ENCODE measurements around the gene LRRC75A.
"Not testable (repeated sequence)": the region's sequence is repeated elsewhere in the genome, so short reads cannot be mapped to it uniquely, and the experiment has no call there.

LRRC75A gene, protein sequence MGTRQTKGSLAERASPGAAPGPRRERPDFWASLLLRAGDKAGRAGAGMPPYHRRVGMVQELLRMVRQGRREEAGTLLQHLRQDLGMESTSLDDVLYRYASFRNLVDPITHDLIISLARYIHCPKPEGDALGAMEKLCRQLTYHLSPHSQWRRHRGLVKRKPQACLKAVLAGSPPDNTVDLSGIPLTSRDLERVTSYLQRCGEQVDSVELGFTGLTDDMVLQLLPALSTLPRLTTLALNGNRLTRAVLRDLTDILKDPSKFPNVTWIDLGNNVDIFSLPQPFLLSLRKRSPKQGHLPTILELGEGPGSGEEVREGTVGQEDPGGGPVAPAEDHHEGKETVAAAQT

DNA sequence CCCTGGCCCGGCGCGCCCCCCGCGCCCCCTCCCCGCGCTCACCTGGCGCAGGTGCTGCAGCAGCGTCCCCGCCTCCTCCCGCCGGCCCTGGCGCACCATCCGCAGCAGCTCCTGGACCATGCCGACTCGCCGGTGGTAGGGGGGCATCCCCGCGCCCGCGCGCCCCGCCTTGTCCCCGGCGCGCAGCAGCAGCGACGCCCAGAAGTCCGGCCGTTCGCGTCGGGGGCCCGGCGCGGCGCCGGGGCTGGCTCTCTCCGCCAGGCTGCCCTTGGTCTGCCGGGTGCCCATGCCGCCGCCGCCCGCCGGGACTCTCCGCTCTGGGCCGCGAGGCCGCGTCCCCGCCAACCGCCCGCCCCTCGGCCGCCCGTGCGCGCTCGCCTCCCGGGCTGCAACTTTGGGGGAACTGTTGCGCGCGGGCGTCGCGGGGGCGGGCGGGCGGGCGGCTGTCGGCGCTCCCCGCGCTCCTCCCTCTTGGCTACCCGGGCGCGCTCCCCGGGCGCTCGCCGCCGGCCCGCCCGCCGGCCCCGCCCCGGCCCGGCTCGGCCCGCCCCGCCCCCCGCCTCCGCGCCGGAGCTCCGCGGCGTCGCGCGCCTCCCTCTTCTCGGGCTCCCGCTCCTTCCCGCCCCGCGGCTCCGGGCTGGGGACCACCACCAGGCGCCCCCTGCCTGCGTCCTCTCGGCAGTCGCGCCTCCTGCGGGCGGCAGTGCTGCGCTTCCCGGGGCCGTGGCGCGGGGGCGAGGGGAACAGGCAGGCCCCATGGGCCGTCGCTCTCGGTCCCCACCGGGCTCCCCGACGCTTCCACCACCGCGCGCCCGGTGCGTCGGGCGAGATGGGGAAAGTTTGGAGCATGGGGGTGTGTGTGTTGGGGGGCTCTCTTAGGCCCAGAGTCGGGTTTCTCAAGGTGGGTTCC, at the start of gene LRRC75A:
Gene LRRC75A (minus strand): TSS at position 491 of the 910 bp plus-strand sequence. CDS start 203 bp downstream, at position 288.
- no peak for TF ChIP-seq JUND (IDR thresholded peaks at IDR 0.05; ENCODE audit: low read depth)
- in situ Hi-C loops (cut with HindIII; ENCODE audit: low pct_unique_long_range_greater_than_20kb, low sequenced_read_pairs): no loop called here
- DNase-seq (ENCODE audit: low read depth in 1 of 2, low spot score in 1 of 2): peak; percentile 27 to 61

DNA sequence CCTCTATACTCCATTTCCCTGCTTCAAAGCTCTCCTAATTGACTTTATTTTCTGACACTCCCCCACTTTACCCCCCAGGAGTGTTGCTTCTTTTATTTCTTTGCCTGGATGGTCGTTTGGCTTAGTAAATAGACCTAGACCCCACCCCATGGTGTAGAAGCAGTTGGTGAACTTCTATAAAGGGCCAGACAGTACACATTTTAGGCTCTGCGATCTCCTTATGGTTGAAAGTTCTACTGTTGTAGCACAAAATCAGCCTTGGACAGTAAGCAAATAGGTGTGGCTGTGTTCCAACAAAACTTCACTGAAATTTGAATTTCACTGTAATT, 45.1 kb upstream of the LRRC75A start:
- DNase-seq (ENCODE audit: low read depth in 1 of 2, low spot score in 1 of 2): no peak
- TF ChIP-seq JUND (IDR thresholded peaks at IDR 0.05; ENCODE audit: low read depth): no peak
- in situ Hi-C loops (cut with HindIII; ENCODE audit: low pct_unique_long_range_greater_than_20kb, low sequenced_read_pairs): no loop called here

DNA sequence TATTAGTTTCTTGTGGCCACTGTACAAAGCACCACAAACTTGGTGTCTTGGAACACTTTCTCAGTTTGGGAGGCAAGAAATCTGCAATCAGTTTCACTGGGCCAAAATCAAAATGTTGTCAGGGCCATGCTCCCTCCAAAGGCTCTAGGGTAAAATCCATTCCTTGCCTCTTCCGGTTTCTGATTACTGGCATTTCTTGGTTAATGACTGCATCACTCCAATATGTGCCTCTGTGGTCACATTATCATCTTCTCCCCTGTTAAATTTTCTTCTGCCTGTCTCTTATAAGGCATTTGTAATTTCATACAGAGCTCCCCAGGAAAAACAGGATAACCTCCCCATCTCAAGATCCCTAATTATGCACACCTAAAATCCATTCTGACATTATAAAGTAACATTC, 42.2 kb upstream of the LRRC75A start:
- in situ Hi-C loops (cut with HindIII; ENCODE audit: low pct_unique_long_range_greater_than_20kb, low sequenced_read_pairs): no loop called here
- TF ChIP-seq JUND (IDR thresholded peaks at IDR 0.05; ENCODE audit: low read depth): no peak
- DNase-seq (ENCODE audit: low read depth in 1 of 2, low spot score in 1 of 2): no peak

DNA sequence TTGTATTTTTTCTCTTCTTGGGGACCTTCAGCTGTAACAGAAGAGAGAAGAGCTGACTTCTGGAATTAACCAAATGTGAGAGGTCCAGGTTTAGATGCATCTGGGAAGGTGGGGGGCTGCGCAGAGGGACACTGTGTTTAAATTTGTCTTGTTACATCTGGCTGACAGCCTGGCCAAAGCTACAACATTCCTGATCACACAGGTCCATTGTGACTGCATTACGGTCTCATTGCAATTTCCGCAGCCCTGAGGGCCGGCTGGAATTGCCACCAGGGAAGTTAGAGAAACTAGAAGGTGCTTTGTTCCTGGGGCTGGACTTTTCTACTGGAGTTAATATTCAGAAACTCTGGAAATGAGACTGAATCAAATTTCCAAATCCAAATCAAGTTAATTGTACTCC, 37.9 kb upstream of the LRRC75A start:
- DNase-seq (ENCODE audit: low read depth in 1 of 2, low spot score in 1 of 2): no peak
- in situ Hi-C loops (cut with HindIII; ENCODE audit: low pct_unique_long_range_greater_than_20kb, low sequenced_read_pairs): no loop called here
- TF ChIP-seq JUND (IDR thresholded peaks at IDR 0.05; ENCODE audit: low read depth): no peak

DNA sequence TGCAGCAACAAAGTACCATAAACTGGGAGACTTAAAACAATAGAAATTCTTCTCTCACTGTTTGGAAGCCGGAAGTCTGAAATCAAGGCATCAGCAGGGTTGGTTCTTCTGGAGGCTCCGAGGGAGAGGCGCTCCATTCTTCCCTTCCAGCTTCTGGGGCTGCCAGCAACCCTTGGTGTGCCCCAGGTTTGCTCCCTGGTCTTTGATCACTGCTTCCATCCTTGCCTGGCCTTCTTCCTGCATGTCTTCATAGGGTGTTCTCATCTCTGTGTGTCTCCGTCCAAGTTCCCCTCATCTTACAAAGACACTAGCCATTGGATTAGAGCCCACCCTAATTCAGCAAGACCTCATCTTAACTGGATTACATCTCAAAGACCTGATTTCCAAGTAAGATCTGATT, 35.3 kb upstream of the LRRC75A start:
- no peak for TF ChIP-seq JUND (IDR thresholded peaks at IDR 0.05; ENCODE audit: low read depth)
- no peak for DNase-seq (ENCODE audit: low read depth in 1 of 2, low spot score in 1 of 2)
- in situ Hi-C loops (cut with HindIII; ENCODE audit: low pct_unique_long_range_greater_than_20kb, low sequenced_read_pairs): no loop called here

DNA sequence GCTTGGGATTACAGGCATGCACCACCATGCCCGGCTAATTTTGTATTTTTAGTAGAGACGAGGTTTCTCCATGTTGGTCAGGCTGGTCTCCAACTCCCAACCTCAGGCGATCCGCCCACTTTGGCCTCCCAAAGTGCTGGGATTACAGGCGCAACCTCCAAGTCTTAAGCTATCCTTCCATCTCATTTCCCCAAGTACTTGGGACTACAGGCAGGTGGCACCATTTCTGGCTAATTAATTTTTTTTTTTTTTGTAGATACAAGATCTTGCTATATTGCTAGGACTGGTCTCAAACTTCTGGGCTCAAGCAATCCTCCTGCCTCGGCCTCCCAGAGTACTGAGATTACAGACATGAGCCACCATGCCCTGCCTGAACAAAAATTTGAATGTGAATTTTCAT, 33.6 kb upstream of the LRRC75A start:
- in situ Hi-C loops (cut with HindIII; ENCODE audit: low pct_unique_long_range_greater_than_20kb, low sequenced_read_pairs): not testable (repeated sequence)

DNA sequence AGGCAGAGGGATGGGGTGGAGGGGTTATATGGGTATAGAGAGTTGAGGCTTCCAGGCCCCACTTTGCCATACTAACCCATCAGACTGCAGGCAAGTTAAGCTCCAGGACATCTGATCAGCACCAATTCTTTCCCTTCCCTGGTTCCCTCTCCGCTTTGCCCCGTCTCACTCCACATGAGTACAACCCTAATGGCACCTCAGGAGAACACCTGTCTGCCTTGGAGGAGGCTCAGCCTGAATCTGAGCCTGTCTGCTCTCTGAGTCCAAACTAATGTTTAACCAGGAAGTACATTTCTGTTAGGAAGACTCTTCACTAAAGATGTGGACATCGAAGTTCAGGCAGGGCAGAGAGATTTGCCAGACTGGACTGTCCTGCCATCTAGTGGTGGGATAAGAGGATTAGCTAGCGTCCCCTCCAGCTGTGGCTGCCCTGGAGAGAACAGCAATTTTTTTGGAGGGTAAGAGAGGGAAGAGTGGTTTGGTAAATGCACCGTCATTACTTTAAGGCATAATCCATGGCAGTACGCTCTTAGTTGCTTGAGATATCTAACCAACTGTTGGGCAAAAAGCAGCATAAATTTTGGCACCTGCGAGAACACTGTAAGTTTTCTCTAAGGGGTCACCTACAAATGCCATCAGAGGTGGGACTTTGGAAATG, 29.2 kb upstream of the LRRC75A start:
- DNase-seq (ENCODE audit: low read depth in 1 of 2, low spot score in 1 of 2): peak; percentile 62 to 85
- in situ Hi-C loops (cut with HindIII; ENCODE audit: low pct_unique_long_range_greater_than_20kb, low sequenced_read_pairs): no loop called here
- no peak for TF ChIP-seq JUND (IDR thresholded peaks at IDR 0.05; ENCODE audit: low read depth)

More for the DNA sequence above, 33.6 kb upstream of the LRRC75A start:
- not testable (repeated sequence) for DNase-seq (ENCODE audit: low read depth in 1 of 2, low spot score in 1 of 2)

DNA sequence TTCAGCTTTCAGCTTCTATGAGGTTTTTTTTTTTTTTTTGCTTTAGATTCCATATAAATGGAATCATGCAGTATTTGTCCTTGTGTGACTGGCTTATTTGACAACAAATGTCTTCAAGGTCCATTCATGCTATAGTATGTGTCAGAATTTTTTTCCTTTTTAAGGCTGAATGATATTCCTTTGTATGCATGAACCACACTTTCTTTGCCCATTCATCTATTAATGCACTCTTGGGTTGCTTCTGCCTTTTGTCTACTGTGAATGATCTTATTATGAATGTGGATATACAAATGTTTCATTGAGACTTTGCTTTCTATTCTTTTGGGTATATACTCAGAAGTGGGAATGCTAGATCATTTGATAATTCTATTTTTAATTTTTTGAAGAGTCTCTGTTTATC, 27.0 kb upstream of the LRRC75A start:
- TF ChIP-seq JUND (IDR thresholded peaks at IDR 0.05; ENCODE audit: low read depth): no peak
- in situ Hi-C loops (cut with HindIII; ENCODE audit: low pct_unique_long_range_greater_than_20kb, low sequenced_read_pairs): no loop called here
- DNase-seq (ENCODE audit: low read depth in 1 of 2, low spot score in 1 of 2): no peak

DNA sequence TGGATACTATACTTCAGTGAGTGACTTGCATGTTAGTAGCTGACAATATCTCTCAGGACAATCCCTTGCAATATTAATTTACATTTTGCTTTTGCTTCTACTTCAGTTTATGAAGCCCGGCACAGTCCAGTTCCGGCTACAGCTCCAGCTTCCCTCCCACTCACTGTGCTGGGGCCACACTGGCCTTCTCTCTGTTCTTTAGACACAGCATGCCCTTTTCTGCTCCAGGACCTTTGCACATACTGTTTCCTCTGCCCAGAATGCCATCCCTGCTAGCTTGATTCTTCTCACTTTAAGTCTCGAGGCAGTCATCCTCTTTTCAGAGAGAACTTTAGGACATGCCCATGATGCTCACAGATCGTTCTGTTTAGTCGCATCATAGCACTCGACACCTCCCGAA, 25.5 kb upstream of the LRRC75A start:
- no peak for DNase-seq (ENCODE audit: low read depth in 1 of 2, low spot score in 1 of 2)
- in situ Hi-C loops (cut with HindIII; ENCODE audit: low pct_unique_long_range_greater_than_20kb, low sequenced_read_pairs): no loop called here
- no peak for TF ChIP-seq JUND (IDR thresholded peaks at IDR 0.05; ENCODE audit: low read depth)

DNA sequence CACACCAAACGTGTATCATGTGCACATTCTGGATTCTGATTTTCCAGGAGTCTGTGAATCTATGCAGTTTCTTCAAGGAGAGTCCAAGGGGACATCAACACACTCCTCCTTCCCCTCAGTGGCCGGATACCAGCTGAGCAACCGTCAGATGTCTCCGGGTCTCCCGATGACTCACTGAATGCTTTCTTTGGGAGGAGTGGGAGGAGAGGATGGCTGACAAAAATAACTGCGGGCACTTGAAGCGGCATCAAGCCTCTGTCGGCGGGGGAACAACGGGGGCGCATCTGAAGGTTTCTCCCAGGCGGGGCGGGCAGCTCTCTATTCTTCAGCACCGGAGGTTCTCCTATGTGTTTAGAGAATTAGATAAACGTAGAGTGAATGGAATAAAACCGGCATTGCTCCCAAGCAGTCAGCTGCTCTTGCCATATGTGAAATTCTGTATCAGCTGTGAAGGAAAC, 24.6 kb upstream of the LRRC75A start:
- no peak for DNase-seq (ENCODE audit: low read depth in 1 of 2, low spot score in 1 of 2)
- in situ Hi-C loops (cut with HindIII; ENCODE audit: low pct_unique_long_range_greater_than_20kb, low sequenced_read_pairs): no loop called here
- TF ChIP-seq JUND (IDR thresholded peaks at IDR 0.05; ENCODE audit: low read depth): no peak

DNA sequence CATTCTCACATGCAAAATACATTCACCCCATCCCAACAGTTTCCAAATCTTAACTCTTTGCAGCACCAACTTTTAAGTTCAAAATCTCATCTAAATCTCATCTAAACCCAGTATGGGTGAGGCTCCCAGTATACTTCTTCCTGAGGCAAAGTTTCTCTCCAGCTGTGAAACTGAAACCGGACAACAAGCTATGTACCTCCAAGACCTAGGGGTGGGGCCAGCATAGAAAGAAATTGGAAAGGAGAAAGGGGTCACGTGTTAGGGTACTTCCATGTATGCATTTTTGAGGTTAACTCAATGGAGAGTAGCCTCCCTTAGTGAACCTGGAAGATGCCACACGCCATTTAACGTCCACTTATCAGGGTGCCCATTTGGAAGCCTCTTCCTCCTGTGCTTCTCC, 23.9 kb upstream of the LRRC75A start:
- no peak for DNase-seq (ENCODE audit: low read depth in 1 of 2, low spot score in 1 of 2)
- in situ Hi-C loops (cut with HindIII; ENCODE audit: low pct_unique_long_range_greater_than_20kb, low sequenced_read_pairs): no loop called here
- TF ChIP-seq JUND (IDR thresholded peaks at IDR 0.05; ENCODE audit: low read depth): no peak

DNA sequence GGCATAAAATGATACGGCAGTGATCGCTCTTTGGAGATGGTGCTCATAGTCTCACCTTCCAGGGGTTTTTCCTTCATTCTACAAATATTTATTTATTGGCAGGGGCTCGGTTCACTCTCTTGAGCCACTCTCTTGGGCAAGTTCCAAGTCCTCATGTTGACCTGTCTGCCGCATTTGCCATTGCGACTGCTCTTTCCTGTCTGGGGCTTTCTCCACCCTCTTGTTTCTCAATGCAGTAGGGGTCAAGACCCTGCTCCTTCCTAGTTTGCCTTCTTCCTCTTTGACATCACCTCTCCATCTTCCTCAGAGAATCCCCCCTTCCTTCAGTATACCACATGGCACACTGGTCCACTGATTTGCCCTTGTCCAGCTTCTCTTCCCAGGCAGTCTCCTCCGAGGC, 21.9 kb upstream of the LRRC75A start:
- no peak for DNase-seq (ENCODE audit: low read depth in 1 of 2, low spot score in 1 of 2)
- in situ Hi-C loops (cut with HindIII; ENCODE audit: low pct_unique_long_range_greater_than_20kb, low sequenced_read_pairs): no loop called here
- TF ChIP-seq JUND (IDR thresholded peaks at IDR 0.05; ENCODE audit: low read depth): no peak

DNA sequence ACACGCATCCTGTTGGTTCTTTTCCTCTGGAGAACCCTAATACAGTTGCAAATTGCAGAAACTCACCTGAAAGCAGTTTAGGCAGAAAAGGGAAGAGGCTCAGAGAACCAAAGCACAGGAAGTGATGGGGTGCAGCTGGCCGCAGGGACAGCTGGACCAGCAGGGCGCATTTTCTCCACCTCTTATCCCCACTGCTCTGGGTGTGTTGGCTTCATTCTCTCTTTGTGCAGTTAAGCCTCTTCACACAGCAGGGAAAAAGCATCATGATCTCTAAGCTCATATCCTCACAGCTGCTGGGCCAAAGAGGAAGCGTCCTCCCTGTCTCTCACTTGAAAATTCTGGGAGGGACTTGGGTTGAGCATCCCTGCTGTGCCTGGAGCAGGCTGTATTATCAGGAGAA, 20.0 kb upstream of the LRRC75A start:
- in situ Hi-C loops (cut with HindIII; ENCODE audit: low pct_unique_long_range_greater_than_20kb, low sequenced_read_pairs): no loop called here
- no peak for TF ChIP-seq JUND (IDR thresholded peaks at IDR 0.05; ENCODE audit: low read depth)
- no peak for DNase-seq (ENCODE audit: low read depth in 1 of 2, low spot score in 1 of 2)

Measured in T47D (cell line).